GM12878 (cell line): ENCODE results near the gene AK5. TPM values are rescaled to one million over a fixed set of nuclear protein-coding genes. Genes with fewer than 3 reads are reported as not detected.

ENCODE experiments used
- ATAC-seq: fragments of 200-7000 bp; cut with Tn5 transposase; 3 replicates; pipeline ENCODE4 v1.9.1; 2020; ENCODE audit warnings: mild to moderate bottlenecking, moderate library complexity
- BruUV-seq: library from RNA; stranded (reverse); fragments of 400-500 nt; replicated peaks from 2 replicates; lab custom pipeline; 2021; lab: Mats Ljungman, UMichigan
- CTCF ChIA-PET: fragments of 300-600 bp; sonication (Branson Sonifier 250); formaldehyde crosslinking; extraction: SDS; loops from one replicate; lab custom pipeline; 2021; ENCODE audit warnings: inconsistent platforms; lab: Yijun Ruan, JAX
- POLR2A ChIA-PET: fragments of 350-600 bp; formaldehyde crosslinking; extraction: SDS; loops from one replicate; lab custom pipeline; 2021; ENCODE audit warnings: inconsistent platforms; lab: Charles Lee
- RAD21 ChIA-PET: fragments of 300-600 bp; sonication (Branson Sonifier 250); formaldehyde crosslinking; loops from one replicate; lab custom pipeline; 2023; ENCODE audit warnings: antibody characterized with exemption; ENCODE audit not compliant: unreplicated experiment; lab: Charles Lee
- SMC1A ChIA-PET: fragments of 300-600 bp; sonication (Branson Sonifier 250); formaldehyde crosslinking; loops from one replicate; lab custom pipeline; 2023; ENCODE audit not compliant: unreplicated experiment, uncharacterized antibody; lab: Charles Lee
- DNase-seq: peaks from one replicate; pipeline ENCODE4 v3.0.0-alpha.2; 2011; ENCODE audit warnings: low read depth, low spot score
- FAIRE-seq: peaks from 3 replicates; lab custom pipeline; 2011; peaks lifted over from hg19 to GRCh38; lab: Jason Lieb, UNC
- H2AFZ ChIP-seq: 2 replicates; pipeline ENCODE4 v1.6.0; 2011; ENCODE audit warnings: low read depth, low read length, control low read depth; ENCODE audit not compliant: control insufficient read depth
- H3K27ac ChIP-seq: 2 replicates; pipeline ENCODE4 v1.5.1; 2011; ENCODE audit warnings: control low read depth; ENCODE audit not compliant: control insufficient read depth, insufficient read depth
- H3K27me3 ChIP-seq, 2 experiments: replicated peaks in 1 of 2; 2 replicates each; pipeline versions ENCODE4 v1.6.0 to v1.6.1; 2011; ENCODE audit warnings: low read length in 1 of 2; ENCODE audit not compliant: control insufficient read depth in 2 of 2, insufficient read depth in 2 of 2
- H3K36me3 ChIP-seq, 2 experiments: 2 replicates each; pipeline ENCODE4 v1.5.1; 2011; ENCODE audit warnings: low read length in 1 of 2; ENCODE audit not compliant: control insufficient read depth in 2 of 2, insufficient read depth in 2 of 2
- H3K4me1 ChIP-seq: 2 replicates; pipeline ENCODE4 v1.6.1; 2011; ENCODE audit warnings: mild to moderate bottlenecking, low read length, moderate library complexity, mixed read lengths; ENCODE audit not compliant: control insufficient read depth, insufficient read depth
- H3K4me2 ChIP-seq: 2 replicates; pipeline ENCODE4 v1.6.0; 2011; ENCODE audit warnings: control low read depth; ENCODE audit not compliant: control insufficient read depth, insufficient read depth
- H3K4me3 ChIP-seq: fragments of 200-600 bp; sonication (generic); 2 replicates; pipeline ENCODE4 v1.5.1; 2016
- H3K79me2 ChIP-seq: 2 replicates; pipeline ENCODE4 v1.6.0; 2011; ENCODE audit warnings: low read length; ENCODE audit not compliant: control insufficient read depth, insufficient read depth
- H3K9ac ChIP-seq: 2 replicates; pipeline ENCODE4 v1.8.0; 2011; ENCODE audit warnings: low read length, control low read depth, mixed read lengths; ENCODE audit not compliant: control insufficient read depth, insufficient read depth
- H3K9me3 ChIP-seq: replicated peaks from 3 replicates; pipeline ENCODE4 v1.5.1; 2011; ENCODE audit warnings: mild to moderate bottlenecking, low read length; ENCODE audit not compliant: control insufficient read depth, insufficient read depth
- H4K20me1 ChIP-seq: 2 replicates; pipeline ENCODE4 v1.6.0; 2011; ENCODE audit not compliant: control insufficient read depth, insufficient read depth
- EED ChIP-seq: sonication (generic); IDR thresholded peaks from 2 replicates; pipeline ENCODE4 v1.6.1; 2016; ENCODE audit warnings: antibody characterized with exemption, low read depth
- ETV6 ChIP-seq, 2 experiments: fragments of 450-650 bp in 1 of 2; IDR thresholded peaks in 1 of 2; conservative IDR thresholded peaks in 1 of 2; 2 replicates each; pipeline ENCODE4 v1.6.1; 2014; ENCODE audit warnings: antibody characterized with exemption in 1 of 2, borderline replicate concordance in 1 of 2, low read depth in 1 of 2, mild to moderate bottlenecking in 1 of 2, moderate library complexity in 1 of 2
- GATAD2B ChIP-seq: fragments of 450-650 bp; conservative IDR thresholded peaks from 2 replicates; pipeline ENCODE4 v1.6.1; 2017; ENCODE audit warnings: low read depth, mild to moderate bottlenecking, moderate library complexity
- HDGF ChIP-seq: fragments of 450-650 bp; IDR thresholded peaks from 2 replicates; pipeline ENCODE4 v1.6.1; 2016; ENCODE audit warnings: antibody characterized with exemption
- MEF2A ChIP-seq: IDR thresholded peaks from 2 replicates; pipeline ENCODE4 v1.6.1; 2011; ENCODE audit warnings: low read depth, mild to moderate bottlenecking, low read length, moderate library complexity; ENCODE audit not compliant: insufficient read depth
- MTA3 ChIP-seq: IDR thresholded peaks from 2 replicates; pipeline ENCODE4 v1.6.1; 2012; ENCODE audit warnings: low read length, inconsistent platforms, borderline replicate concordance
- NR2F1 ChIP-seq: fragments of 450-650 bp; conservative IDR thresholded peaks from 2 replicates; pipeline ENCODE4 v1.6.1; 2017; ENCODE audit warnings: mild to moderate bottlenecking
- POU2F2 ChIP-seq: IDR thresholded peaks from 3 replicates; pipeline ENCODE4 v1.6.1; 2011; ENCODE audit warnings: low read depth, mild to moderate bottlenecking, low read length, borderline replicate concordance
- SMAD5 ChIP-seq: IDR thresholded peaks from 2 replicates; pipeline ENCODE4 v1.6.1; 2016; ENCODE audit warnings: antibody characterized with exemption, low read depth
- SREBF2 ChIP-seq: IDR thresholded peaks from 2 replicates; pipeline ENCODE4 v1.6.1; 2012; ENCODE audit warnings: mild to moderate bottlenecking, low read length
- WGBS: methylation state at CpG from one replicate; pipeline ENCODE4 v1.1.6; 2016; ENCODE audit warnings: low lambda C conversion rate; ENCODE audit not compliant: insufficient replicate concordance, insufficient coverage; ENCODE audit errors: missing lambda C conversion rate; 5-methylcytosine and 5-hydroxymethylcytosine counted together
- in situ Hi-C: fragments of 300-500 bp; cut with MboI; formaldehyde crosslinking; loops from 9 replicates; pipeline ENCODE4 v1.14.3; 2018; ENCODE audit warnings: mixed read lengths
- intact Hi-C: fragments of 100-400 bp; cut with micrococcal nuclease; formaldehyde crosslinking; loops from one replicate; pipeline ENCODE4 v1.14.2; 2022; ENCODE audit not compliant: unreplicated experiment
- polyA plus RNA-seq, 11 experiments: library from polyadenylated mRNA; depleted of rRNA in 4 of 11; unstranded in 6 of 11; stranded (reverse) in 5 of 11; fragments of >200 nt; fragmentation: Nextera tagmentation in 4 of 11; fragmentation: Illumina TruSeq in 1 of 11; extraction: Ambion mirVana in 4 of 11; extraction: Trizol in 1 of 11; gene quantifications; 1 replicate in 1 of 11; 2 replicates in 10 of 11; pipeline versions ENCODE4 v1.2.1 to v1.2.3, GENCODE V29; 2011 to 2016; ENCODE audit warnings: inconsistent platforms in 2 of 11, missing spikeins in 2 of 11, low read depth in 1 of 11
- total RNA-seq, 4 experiments: library from RNA; depleted of rRNA in 3 of 4; stranded (reverse); fragments of >200 nt in 3 of 4; fragmentation: Illumina TruSeq in 1 of 4; extraction: Trizol in 1 of 4; gene quantifications; 2 replicates each; pipeline versions ENCODE4 v1.2.1 to v1.2.3, GENCODE V29; 2013 to 2021
- TF ChIP-seq, protein P1 (sequence below): fragments of 450-650 bp; formaldehyde crosslinking; IDR thresholded peaks from 2 replicates; pipeline ENCODE4 v1.4.0; 2022; ENCODE audit warnings: mild to moderate bottlenecking, moderate library complexity
- TF ChIP-seq, protein P2 (sequence below): IDR thresholded peaks from 2 replicates; pipeline ENCODE4 v1.6.1; 2012; ENCODE audit warnings: improper control_type of control experiment, low read depth, low read length; ENCODE audit not compliant: insufficient replicate concordance
- TF ChIP-seq, protein P3 (sequence below): IDR thresholded peaks from 2 replicates; pipeline ENCODE4 v1.6.1; 2011; ENCODE audit warnings: borderline replicate concordance, low read depth, mild to moderate bottlenecking, moderate library complexity, mixed read lengths, low read length; ENCODE audit not compliant: insufficient read depth; ENCODE audit errors: extremely low read length

Gene AK5
- total and polyA plus RNA-seq, 10 of the 15 experiments (the other 5 are each of a cell fraction or from before 2014, with no cell fraction given): 0.08 to 0.33 TPM; not detected in 8

DNA sequence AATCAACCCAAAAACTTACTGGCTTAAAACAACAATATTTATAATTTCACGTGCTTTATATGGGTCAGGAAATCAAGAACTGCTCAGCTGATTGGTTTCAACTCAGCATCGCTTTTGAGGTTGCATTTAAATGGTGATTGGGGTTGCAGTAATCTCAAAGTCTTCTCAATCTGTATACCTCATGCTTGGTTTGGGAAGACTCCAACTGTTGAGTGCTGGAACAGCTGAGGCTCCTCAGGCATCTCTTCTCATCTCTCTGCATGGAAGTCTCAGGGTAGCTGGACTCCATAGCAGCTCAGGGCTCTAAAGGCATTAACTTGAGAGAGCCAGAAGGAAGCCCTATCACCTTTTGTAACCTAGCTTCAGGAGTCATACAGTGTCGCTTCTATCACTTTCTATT is 35.1 kb downstream of the AK5 start (continued):
- TF ChIP-seq, protein P1, sequence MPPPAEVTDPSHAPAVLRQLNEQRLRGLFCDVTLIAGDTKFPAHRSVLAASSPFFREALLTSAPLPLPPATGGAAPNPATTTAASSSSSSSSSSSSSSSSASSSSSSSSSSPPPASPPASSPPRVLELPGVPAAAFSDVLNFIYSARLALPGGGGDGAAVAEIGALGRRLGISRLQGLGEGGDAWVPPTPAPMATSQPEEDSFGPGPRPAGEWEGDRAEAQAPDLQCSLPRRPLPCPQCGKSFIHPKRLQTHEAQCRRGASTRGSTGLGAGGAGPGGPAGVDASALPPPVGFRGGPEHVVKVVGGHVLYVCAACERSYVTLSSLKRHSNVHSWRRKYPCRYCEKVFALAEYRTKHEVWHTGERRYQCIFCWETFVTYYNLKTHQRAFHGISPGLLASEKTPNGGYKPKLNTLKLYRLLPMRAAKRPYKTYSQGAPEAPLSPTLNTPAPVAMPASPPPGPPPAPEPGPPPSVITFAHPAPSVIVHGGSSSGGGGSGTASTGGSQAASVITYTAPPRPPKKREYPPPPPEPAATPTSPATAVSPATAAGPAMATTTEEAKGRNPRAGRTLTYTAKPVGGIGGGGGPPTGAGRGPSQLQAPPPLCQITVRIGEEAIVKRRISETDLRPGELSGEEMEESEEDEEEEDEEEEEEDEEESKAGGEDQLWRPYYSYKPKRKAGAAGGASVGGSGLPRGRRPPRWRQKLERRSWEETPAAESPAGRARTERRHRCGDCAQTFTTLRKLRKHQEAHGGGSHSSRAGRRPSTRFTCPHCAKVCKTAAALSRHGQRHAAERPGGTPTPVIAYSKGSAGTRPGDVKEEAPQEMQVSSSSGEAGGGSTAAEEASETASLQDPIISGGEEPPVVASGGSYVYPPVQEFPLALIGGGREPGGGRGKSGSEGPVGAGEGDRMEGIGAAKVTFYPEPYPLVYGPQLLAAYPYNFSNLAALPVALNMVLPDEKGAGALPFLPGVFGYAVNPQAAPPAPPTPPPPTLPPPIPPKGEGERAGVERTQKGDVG (CRISPR knock-in tag): no peak
- TF ChIP-seq SREBF2 (no peak), MEF2A (no peak), SMAD5 (no peak), MTA3 (no peak), HDGF (no peak)
- TF ChIP-seq, all 136 proteins: peak for 0

DNA sequence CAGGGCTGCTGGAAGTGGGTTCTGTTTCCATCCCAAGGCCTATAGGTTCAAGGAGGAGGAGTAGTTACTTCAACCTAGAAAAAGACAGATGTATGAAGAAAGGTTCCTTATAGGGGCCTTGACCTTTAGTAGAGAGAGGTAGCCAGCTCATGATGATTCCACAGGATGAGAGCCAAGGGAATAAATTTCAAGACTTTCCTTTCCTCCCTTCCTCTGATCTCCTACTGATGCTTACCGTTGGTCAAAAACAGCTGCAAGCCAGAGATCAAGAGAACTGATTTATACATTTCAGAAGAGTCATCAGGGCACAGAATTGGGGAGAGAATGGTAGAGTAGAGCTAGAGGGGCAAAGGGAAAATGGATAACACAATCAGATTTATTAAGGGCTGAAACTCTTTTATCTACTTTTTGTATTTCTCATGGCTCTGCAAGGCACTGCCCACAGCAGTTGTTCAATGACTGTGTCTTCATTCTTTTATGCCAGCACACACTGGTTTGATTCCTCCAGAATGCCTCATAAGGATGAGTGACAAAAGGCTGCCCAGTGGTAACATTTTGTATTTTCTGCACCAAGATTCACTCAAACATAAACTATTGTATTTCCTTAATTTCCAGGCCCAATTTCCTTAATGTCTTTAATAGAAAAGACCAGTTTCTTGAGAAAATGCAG is 37.4 kb downstream of the AK5 start:
- no peaks in the 10 kb centered on the region for H4K20me1 ChIP-seq
- no peaks in the 10 kb centered on the region for H3K4me1 ChIP-seq
- BruUV-seq: no TSS peak
- ChIA-PET SMC1A (no interaction called here), CTCF (no interaction called here), RAD21 (no interaction called here), POLR2A (no interaction called here)
- WGBS: 0% methylated on average over 1 of the region's 1 CpG
- H3K9me3 ChIP-seq: no peaks in the 10 kb centered on the region
- intact Hi-C loops: no loop called here
- no peak overlapping the region for H3K27ac ChIP-seq
- H3K36me3 ChIP-seq: no peaks in the 10 kb centered on the region
- H3K4me2 ChIP-seq: no peak overlapping the region
- no peaks in the 10 kb centered on the region for H3K27me3 ChIP-seq
- DNase-seq: no peak
- no peak for FAIRE-seq
- in situ Hi-C loops: no loop called here
- no peak overlapping the region for H3K4me3 ChIP-seq
- no peak overlapping the region for H3K9ac ChIP-seq
- no peak overlapping the region for H2AFZ ChIP-seq
- H3K79me2 ChIP-seq: no peaks in the 10 kb centered on the region
- no peak for ATAC-seq
- no peak for TF ChIP-seq NR2F1
- no peak for TF ChIP-seq ETV6 (conservative IDR thresholded peaks at IDR 0.05 in 1 of 2, IDR thresholded peaks at IDR 0.05 in 1 of 2; ENCODE audit: borderline replicate concordance in 1 of 2, low read depth in 1 of 2)
- no peak for TF ChIP-seq EED
- TF ChIP-seq, protein P2, sequence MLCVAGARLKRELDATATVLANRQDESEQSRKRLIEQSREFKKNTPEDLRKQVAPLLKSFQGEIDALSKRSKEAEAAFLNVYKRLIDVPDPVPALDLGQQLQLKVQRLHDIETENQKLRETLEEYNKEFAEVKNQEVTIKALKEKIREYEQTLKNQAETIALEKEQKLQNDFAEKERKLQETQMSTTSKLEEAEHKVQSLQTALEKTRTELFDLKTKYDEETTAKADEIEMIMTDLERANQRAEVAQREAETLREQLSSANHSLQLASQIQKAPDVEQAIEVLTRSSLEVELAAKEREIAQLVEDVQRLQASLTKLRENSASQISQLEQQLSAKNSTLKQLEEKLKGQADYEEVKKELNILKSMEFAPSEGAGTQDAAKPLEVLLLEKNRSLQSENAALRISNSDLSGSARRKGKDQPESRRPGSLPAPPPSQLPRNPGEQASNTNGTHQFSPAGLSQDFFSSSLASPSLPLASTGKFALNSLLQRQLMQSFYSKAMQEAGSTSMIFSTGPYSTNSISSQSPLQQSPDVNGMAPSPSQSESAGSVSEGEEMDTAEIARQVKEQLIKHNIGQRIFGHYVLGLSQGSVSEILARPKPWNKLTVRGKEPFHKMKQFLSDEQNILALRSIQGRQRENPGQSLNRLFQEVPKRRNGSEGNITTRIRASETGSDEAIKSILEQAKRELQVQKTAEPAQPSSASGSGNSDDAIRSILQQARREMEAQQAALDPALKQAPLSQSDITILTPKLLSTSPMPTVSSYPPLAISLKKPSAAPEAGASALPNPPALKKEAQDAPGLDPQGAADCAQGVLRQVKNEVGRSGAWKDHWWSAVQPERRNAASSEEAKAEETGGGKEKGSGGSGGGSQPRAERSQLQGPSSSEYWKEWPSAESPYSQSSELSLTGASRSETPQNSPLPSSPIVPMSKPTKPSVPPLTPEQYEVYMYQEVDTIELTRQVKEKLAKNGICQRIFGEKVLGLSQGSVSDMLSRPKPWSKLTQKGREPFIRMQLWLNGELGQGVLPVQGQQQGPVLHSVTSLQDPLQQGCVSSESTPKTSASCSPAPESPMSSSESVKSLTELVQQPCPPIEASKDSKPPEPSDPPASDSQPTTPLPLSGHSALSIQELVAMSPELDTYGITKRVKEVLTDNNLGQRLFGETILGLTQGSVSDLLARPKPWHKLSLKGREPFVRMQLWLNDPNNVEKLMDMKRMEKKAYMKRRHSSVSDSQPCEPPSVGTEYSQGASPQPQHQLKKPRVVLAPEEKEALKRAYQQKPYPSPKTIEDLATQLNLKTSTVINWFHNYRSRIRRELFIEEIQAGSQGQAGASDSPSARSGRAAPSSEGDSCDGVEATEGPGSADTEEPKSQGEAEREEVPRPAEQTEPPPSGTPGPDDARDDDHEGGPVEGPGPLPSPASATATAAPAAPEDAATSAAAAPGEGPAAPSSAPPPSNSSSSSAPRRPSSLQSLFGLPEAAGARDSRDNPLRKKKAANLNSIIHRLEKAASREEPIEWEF: no peak
- no peak for TF ChIP-seq POU2F2
- TF ChIP-seq GATAD2B: no peak
- TF ChIP-seq, protein P3, sequence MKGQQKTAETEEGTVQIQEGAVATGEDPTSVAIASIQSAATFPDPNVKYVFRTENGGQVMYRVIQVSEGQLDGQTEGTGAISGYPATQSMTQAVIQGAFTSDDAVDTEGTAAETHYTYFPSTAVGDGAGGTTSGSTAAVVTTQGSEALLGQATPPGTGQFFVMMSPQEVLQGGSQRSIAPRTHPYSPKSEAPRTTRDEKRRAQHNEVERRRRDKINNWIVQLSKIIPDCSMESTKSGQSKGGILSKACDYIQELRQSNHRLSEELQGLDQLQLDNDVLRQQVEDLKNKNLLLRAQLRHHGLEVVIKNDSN: no peak
